HG03175 (cell line): ENCODE data around the gene PHKG2.

Experiments
- ATAC-seq: cut with Tn5 transposase; IDR thresholded peaks from one replicate; pipeline ENCODE4 v1.9.1; 2021; ENCODE audit warnings: mild to moderate bottlenecking, moderate library complexity; ENCODE audit not compliant: unreplicated experiment

The PHKG2 gene

DNA sequence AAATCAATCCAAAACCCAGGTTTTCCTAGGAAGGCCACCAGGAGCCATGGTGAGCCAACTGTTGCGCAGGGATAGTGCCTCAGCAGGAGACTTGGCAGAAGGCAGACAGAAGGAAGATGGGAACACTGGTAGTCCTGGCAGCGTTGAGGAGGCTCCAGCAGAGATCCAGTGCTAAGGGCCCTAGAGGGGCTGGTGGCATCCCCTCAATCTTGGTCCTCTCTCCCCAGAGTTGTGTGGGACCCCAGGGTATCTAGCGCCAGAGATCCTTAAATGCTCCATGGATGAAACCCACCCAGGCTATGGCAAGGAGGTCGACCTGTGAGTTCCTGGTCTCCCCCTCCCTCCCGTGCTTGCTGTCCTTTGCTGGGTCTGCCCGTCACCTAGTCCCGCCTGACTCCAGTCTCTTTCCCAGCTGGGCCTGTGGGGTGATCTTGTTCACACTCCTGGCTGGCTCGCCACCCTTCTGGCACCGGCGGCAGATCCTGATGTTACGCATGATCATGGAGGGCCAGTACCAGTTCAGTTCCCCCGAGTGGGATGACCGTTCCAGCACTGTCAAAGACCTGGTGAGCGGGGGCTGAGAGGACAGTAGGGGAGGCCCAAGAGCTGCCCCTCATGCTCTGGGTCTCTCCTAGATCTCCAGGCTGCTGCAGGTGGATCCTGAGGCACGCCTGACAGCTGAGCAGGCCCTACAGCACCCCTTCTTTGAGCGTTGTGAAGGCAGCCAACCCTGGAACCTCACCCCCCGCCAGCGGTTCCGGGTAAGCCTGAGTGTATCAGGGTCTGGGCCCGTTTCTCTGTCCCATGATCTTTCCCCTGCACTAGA, 7.9 kb downstream of the PHKG2 start:
- no peak for ATAC-seq

GRCh38 chr16:30756781-30757100, 8.5 kb downstream of the PHKG2 start:
- ATAC-seq = no peak

DNA sequence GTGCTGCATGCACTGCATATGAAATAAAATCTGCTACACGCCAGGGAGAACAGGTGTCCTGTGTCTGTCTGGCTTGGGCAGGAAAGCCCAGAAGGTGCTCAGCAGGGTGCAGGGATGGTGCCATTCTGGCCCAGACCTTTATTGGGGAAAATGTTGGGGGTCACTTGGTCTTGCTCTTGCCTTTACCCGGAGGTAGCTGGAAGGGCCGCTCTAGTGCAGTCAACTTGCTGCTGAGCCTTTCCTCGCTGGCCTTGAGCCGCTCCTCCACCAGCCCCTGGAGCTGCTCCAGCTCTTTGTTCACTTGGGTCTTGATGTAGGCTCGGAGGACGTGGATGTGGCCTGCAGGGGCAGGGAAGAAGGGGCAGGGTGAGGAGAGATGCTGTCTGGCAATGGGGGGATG, 9.1 kb downstream of the PHKG2 start:
- no peak for ATAC-seq

- ATAC-seq = no peak
These were observed 10.8 kb downstream of the PHKG2 start for GRCh38 chr16:30758988-30759491.

- ATAC-seq = no peak
These were observed 11.9 kb downstream of the PHKG2 start for GRCh38 chr16:30760001-30760559.

DNA sequence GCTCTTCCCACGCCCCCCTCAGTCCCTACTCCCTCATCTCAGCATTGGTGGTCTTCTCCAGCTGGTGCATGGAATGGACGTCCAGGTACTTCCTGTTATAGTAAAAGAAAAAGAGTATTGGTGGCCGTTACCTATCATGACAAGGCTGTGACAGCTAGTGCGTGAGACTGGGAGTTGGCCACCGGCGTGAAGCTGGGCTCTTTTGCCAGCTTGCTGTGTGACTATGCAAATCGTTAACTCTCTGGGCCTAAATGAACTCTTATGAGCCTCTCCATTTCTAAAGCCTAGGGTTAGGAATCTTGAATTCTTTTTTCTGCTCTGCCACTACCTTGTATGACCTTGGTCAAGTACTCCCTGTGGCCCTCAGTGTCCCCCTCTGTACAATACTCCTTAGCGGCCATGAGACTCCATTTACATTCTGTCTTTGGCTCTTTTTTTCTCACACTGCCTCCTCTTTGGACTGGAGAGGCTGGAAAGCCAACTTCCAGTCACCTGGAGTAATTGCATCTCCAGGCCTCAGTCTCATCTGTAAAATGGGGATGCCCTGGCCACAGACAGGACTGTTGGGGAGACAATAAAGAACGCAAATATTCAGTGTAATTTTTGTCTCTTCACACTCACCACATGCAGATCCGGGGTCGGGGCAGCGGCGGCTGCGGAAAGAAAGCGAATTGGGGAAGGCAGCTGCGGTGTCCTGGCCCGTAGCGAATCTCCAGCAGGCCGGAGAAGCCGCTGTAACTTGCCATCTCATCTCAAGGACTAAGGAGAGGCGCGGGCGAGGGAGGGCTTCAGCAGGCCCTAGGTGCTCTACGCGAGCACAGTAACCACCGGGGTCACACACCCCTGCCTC, 12.6 kb downstream of the PHKG2 start:
- no peak for ATAC-seq

DNA sequence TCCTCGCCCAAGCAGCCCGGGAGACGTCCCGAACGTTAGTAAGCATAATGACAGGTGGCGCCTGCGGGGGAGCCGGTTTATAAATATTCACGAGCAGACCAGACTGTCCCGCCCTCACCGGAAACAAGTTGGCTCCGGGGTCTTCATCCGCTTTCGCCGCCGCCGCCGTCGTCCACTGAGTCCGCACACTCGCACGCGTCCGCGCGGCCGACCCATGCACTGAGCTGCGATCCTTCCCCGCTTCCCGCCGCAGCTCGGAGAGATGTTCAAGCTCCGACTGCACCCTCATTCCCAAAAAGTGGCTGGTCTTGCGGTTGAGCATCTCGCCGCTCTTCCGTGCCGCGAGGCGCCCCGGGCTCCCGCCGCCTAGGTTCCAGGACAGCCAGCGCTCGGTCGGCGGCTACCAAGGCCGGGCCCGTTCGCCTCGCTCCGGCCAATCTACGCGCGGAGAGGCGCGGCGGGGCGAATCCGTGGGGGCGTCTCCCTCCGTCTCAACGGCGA, 13.3 kb downstream of the PHKG2 start:
- peak; percentile 28 for ATAC-seq

DNA sequence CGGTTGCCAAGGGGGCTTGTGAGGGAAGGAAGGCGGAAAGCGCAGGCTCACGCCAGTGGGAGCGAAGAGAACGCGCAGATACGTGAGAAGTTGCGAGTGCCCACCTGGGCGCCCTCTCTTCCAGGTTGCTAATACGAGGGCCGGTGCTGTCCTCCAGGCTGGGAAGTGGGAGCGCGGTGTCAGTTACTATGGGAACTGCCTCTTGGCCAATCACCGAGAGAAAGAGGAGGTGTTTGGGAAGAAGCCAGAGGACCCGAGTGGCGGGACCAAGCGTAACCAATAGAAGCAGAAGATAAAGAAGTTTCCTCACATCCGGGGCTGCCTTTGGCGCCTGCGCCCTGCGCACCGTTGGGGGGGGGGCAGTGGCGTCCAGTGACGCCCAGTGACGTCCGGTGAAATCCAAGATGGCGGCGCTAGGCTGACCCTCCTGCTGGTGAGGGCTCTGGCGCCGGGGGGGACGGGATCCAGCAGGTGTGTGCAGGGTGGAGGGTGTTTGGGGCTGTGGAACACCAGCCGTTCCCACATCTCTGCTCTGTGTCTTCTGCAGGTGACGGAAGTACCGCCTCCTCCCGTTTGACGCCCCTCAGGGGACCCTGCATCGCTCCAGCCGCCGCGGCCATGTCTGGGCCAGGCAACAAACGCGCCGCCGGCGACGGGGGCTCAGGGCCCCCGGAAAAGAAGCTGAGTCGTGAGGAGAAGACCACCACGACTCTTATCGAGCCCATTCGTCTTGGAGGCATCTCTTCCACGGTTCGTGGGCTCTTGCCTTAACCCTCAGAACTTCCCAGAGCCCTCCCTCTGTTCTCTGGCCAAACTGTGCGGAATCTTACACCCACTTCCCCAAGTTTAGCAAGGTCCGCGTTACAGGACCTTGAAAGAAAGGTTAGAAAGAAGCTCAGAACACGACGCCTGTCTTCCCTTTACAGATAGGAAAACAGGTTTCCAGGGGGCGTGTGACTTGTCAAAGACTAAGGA, 14.0 kb downstream of the PHKG2 start, which contains the start of the genes CFAP119 and RNF40:
Gene CFAP119 (minus strand): TSS at position 135 of the 975 bp plus-strand sequence. CDS start 314 bp downstream, outside the sequence.
Gene RNF40 (plus strand): TSS at position 395 of the 975 bp plus-strand sequence. CDS start 224 bp downstream, at position 619.
- peak; percentile 88 for ATAC-seq

DNA sequence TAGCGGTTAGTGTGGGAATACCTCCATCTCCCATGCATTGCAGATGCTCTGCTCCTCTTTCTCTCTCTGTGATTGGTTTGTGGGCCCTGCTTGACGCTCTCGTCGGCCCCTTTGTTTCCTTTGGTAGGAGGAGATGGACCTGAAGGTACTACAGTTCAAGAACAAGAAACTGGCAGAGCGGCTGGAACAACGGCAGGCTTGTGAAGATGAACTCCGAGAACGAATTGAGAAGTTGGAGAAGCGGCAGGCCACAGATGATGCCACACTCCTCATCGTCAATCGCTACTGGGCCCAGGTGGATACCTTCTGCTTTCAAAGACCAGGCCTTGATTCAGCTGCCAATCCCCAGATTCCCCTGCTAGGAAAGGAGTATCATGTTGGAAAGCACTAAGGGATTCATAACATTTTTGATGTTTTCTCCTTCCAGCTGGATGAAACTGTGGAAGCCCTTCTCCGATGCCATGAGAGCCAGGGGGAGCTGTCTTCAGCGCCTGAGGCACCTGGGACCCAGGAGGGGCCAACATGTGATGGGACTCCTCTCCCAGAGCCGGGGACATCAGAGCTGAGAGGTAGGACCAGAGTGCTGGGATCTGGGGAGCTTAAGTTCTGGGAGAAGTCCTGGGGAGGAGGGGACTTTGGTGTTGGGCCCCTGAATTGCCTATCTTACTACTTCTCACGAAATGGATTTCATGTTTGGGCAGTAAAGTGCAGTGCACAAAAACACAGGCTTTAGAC, 14.9 kb downstream of the PHKG2 start:
- no peak for ATAC-seq

DNA sequence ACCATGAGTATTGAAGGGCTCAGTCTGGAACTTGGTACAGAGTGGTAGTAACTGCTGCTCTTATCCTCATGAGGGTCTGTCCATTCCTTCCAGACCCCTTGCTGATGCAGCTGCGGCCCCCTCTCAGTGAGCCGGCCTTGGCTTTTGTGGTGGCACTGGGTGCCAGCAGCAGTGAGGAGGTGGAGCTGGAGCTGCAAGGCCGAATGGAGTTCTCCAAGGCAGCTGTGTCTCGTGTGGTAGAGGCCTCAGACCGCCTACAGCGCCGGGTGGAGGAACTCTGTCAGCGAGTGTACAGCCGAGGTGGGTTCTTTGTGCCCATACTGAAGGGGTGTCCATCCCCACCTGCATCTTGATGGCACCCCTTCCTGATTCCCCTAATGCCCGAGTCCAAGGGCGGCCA, 15.9 kb downstream of the PHKG2 start:
- ATAC-seq = no peak

DNA sequence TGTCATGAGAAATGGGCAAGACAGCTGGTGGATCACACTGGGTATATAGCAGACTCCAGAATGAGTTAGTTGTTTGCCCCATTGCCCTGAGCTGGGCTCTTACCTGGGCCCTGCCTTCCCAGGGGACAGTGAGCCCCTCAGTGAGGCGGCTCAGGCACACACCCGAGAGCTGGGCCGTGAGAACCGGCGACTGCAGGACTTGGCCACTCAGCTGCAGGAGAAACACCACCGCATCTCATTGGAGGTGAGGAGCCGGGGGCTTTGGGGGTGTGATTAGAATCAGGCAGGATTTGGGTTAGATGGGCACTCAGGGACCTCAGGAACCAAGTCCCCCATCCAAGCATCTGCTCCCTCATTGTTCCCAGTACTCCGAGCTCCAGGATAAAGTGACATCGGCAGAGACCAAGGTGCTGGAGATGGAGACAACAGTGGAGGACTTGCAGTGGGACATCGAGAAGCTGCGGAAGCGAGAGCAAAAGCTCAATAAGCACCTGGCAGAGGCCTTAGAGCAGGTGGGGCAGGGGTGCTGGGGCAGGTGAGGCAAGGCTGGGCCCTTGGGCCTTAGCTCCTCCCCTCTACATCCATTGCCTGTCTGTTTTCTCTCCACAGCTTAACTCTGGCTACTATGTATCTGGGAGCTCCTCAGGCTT, 16.7 kb downstream of the PHKG2 start:
- no peak for ATAC-seq

DNA sequence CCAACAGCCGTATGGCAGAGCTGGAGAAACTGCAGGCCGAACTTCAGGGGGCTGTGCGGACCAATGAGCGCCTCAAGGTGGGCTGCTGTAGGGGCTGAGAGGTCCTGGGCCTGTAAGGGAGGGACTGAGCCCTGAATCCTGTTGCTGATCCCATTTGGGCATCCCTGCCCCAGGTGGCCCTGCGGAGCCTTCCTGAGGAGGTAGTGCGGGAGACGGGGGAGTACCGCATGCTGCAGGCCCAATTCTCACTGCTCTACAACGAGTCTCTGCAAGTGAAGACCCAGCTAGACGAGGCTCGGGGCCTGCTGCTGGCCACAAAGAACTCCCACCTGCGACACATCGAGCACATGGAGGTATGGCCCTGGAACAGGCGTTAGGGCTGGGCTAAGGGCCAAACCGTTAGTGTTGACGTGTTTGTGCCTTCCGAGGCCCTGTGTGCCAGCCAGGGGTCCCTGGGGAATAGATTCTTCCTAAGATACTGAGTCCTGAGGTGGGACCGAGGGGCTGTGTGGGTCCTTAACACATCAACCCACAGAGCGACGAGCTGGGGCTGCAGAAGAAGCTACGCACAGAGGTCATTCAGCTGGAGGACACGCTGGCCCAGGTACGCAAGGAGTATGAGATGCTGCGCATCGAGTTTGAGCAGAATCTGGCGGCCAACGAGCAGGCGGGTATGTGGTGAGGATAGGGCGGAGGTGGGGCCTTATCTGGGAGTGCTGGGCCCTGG, 18.1 kb downstream of the PHKG2 start:
- no peak for ATAC-seq

DNA sequence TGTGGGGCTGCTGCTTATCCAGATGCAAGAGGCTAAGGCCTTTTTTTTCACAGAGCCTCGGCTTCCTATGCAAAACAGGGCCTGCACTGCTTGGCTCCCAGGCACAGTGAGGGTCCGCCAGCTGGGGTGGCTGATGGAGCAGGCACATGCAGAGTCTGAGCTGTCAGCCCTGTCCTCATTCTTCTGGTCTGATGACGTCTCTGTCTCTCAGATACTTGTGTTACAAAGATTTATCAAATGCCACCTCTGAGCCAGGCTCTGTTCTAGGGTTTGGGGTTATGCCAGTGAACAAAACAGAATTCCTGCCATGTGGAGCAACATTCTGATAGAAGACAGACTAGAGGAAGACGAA, 18.7 kb downstream of the PHKG2 start:
- ATAC-seq = no peak

DNA sequence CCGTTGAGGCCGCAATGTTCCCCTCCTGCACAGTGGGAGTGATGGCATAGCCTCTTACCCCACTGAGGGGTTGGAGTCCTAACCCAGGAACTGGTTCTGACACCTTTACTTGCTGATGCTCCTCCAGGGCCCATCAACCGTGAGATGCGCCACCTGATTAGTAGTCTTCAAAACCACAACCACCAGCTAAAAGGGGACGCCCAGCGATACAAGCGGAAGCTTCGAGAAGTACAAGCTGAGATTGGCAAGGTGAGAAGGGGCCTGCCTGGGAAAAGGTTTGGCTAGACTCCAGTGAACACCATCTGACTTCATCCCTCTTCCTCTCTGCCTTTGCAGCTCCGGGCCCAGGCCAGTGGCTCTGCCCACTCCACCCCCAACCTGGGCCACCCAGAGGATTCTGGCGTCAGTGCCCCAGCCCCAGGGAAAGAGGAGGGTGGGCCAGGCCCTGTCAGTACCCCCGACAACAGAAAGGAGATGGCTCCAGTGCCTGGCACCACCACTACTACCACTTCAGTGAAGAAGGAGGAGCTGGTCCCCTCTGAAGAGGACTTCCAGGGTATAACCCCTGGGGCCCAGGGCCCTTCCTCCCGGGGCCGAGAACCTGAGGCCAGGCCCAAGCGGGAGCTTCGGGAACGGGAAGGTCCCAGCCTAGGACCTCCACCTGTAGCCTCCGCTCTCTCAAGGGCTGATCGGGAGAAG, 19.7 kb downstream of the PHKG2 start:
- ATAC-seq = peak; percentile 58

GRCh38 chr16:30768583-30769181, 20.5 kb downstream of the PHKG2 start:
- ATAC-seq = no peak

DNA sequence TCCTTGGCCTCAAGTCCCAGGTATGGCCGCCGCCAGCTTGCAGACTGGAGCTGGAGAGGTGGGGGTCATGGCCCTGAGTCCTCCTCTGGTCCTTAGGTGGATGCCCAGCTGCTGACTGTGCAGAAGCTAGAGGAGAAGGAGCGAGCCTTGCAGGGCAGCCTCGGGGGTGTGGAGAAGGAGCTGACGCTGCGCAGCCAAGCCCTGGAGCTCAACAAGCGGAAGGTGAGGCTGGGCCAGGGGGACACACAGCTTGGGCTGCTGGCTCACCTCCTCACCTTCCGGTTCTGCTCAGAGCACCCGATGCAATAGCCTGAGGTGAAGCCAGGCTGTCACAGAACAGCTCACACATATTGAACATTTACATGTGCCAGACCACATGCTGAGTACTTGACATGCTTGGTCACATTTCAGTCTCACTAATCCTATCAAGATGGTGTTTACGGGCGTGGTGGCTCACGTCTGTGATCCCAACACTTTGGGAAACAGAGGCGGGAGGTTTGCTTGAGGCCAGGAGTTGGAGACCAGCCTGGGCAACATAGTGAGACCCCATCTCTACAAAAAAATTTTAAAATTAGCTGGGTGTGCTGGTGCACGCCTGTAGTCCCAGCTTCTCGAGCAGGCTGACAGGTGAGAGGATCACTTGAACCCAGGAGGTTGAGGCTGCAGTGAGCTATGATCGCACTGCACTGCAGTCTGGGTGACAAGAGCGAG, 21.3 kb downstream of the PHKG2 start:
- ATAC-seq = no peak

- no peak for ATAC-seq
These were observed 23.5 kb downstream of the PHKG2 start for GRCh38 chr16:30771726-30772125.
